DND-41 (cell line): ENCODE results near the gene NXN.

ENCODE experiments used
- EZH2 ChIP-seq: IDR thresholded peaks from 3 replicates; pipeline ENCODE4 v1.6.1; 2012; ENCODE audit warnings: borderline replicate concordance, low read depth, mild to moderate bottlenecking, moderate library complexity, low read length, inconsistent platforms; ENCODE audit not compliant: severe bottlenecking
- TF ChIP-seq, protein P1 (sequence below): IDR thresholded peaks from 2 replicates; pipeline ENCODE4 v1.5.1; 2012; ENCODE audit warnings: borderline replicate concordance, low read length, moderate library complexity, mild to moderate bottlenecking; ENCODE audit not compliant: poor library complexity, severe bottlenecking; ENCODE audit errors: extremely low read depth

DNA sequence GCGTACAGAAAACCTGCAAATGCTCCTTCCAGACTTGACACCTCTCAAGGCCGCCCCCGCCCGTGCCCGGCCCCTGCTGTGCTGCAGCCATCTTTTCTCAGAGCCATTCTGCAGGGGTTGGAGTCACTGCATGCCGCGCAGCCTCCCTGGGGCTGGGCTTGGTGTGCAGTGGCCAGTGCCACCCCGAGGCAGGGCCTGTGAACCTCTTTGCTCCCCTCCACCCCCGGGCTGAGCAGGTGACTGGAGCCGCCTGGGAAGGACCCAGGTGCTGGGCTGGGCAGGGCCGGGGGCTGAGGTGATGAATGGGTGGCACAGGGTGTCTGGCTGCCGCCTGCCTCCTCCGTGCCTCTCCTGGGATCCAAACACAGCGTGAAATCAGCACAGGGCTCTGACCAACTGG lies 177.1 kb downstream of the NXN start:
- TF ChIP-seq, protein P1, sequence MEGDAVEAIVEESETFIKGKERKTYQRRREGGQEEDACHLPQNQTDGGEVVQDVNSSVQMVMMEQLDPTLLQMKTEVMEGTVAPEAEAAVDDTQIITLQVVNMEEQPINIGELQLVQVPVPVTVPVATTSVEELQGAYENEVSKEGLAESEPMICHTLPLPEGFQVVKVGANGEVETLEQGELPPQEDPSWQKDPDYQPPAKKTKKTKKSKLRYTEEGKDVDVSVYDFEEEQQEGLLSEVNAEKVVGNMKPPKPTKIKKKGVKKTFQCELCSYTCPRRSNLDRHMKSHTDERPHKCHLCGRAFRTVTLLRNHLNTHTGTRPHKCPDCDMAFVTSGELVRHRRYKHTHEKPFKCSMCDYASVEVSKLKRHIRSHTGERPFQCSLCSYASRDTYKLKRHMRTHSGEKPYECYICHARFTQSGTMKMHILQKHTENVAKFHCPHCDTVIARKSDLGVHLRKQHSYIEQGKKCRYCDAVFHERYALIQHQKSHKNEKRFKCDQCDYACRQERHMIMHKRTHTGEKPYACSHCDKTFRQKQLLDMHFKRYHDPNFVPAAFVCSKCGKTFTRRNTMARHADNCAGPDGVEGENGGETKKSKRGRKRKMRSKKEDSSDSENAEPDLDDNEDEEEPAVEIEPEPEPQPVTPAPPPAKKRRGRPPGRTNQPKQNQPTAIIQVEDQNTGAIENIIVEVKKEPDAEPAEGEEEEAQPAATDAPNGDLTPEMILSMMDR = no peak
- no peak for TF ChIP-seq EZH2
